ENCODE results near the gene CAMKMT.

The CAMKMT gene

GRCh38 chr2:44777537-44777936, 415.8 kb downstream of the CAMKMT start:
- H3K27ac ChIP-seq, result no peak overlapping the region
- no peak for TF ChIP-seq ZFX (IDR thresholded peaks at IDR 0.05)
- TF ChIP-seq CTCF (conservative IDR thresholded peaks at IDR 0.05), result no peak

DNA sequence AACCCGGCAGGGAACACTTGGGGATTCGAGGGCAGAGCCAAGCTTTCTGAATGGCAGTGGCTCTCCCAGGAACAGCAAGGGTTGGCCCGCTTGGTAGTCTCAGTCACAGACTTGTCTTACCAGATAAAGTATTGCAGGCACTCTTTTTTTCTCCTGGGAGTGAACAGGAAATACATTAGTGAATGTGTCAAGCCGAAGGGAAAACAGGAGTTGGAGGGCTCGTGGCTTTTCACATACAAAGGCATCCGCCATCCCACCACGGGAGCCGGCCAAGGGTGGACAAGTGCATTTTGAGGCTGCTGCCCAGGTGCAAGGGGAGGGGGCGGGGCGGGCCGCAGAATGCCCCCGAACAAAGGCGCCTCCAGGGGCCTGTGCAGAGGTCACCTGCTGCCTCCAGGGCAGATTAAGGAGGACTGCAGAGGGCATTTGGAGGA, 416.5 kb downstream of the CAMKMT start:
- H3K27ac ChIP-seq, result no peak overlapping the region
- TF ChIP-seq ZFX (IDR thresholded peaks at IDR 0.05) (no peak), CTCF (conservative IDR thresholded peaks at IDR 0.05) (no peak)

GRCh38 chr2:44778671-44779476, 417.1 kb downstream of the CAMKMT start:
- H3K27ac ChIP-seq, result no peak overlapping the region
- TF ChIP-seq ZFX (IDR thresholded peaks at IDR 0.05) (no peak), CTCF (conservative IDR thresholded peaks at IDR 0.05) (no peak)

- no peak overlapping the region for H3K27ac ChIP-seq
- TF ChIP-seq ZFX (IDR thresholded peaks at IDR 0.05), result no peak
- no peak for TF ChIP-seq CTCF (conservative IDR thresholded peaks at IDR 0.05)
These were observed 418.0 kb downstream of the CAMKMT start for GRCh38 chr2:44779793-44780192.

DNA sequence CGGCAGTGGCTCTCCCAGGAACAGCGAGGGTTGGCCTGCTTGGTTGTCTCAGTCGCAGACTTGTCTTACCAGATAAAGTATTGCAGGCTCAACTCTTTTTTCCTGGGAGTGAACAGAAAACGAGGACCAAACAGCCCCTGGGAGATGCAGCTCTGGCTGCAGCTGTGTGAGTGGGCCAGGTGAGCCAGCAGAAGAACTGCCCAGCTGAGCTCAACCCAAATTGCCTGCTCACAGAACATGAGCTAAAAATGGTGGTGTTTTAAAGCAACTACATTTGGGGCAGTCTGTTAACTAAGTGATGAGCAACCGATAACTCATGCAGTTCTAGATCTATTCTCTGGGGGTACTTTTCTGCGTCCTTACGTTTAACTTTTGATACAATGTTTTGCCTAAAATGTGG, 418.7 kb downstream of the CAMKMT start:
- no peak overlapping the region for H3K27ac ChIP-seq

DNA sequence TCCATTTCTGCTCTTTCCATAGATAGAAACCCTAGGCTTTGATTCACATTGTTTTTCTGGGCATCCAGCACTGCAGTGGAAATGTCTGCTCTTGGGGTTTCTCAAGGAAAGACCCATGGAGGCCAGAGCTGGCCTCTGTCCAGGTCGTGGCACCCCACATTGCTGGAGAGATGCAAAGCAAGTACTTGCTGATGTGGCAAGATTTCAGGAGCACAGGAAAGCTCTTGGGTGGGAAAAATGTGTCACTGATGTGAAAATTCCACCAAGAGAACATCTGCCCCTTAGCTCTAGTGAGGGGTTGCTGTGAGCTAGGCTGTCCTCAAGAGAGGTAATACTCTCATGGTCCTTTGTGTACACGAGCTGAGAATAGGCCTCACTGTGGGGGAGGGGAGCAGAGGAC, 423.7 kb downstream of the CAMKMT start:
- no peak overlapping the region for H3K27ac ChIP-seq
- TF ChIP-seq ZFX (IDR thresholded peaks at IDR 0.05) (no peak), CTCF (conservative IDR thresholded peaks at IDR 0.05) (no peak)

More for the DNA sequence above, 418.7 kb downstream of the CAMKMT start:
- TF ChIP-seq ZFX (IDR thresholded peaks at IDR 0.05), result no peak
- TF ChIP-seq CTCF (conservative IDR thresholded peaks at IDR 0.05), result no peak

GRCh38 chr2:44786045-44786816, 424.5 kb downstream of the CAMKMT start:
- TF ChIP-seq ZFX (IDR thresholded peaks at IDR 0.05) (no peak), CTCF (conservative IDR thresholded peaks at IDR 0.05) (no peak)
- no peak overlapping the region for H3K27ac ChIP-seq
